Mesodermal cell (in vitro differentiated cells): Measurements from ENCODE around the gene COL16A1.

Source experiments
- H3K27ac ChIP-seq: 2 replicates; pipeline ENCODE4 v1.7.0; 2013; ENCODE audit warnings: mild to moderate bottlenecking, low read depth, low read length, moderate library complexity; ENCODE audit not compliant: severe bottlenecking
- H3K36me3 ChIP-seq: 2 replicates; pipeline ENCODE4 v1.7.1; 2013; ENCODE audit warnings: mild to moderate bottlenecking, low read length, moderate library complexity; ENCODE audit not compliant: control insufficient read depth, insufficient read depth
- H3K4me1 ChIP-seq: one replicate; pipeline ENCODE4 v1.7.1; 2013; ENCODE audit warnings: mild to moderate bottlenecking, low read length; ENCODE audit not compliant: insufficient read depth, control insufficient read depth, poor library complexity, severe bottlenecking
- H3K4me3 ChIP-seq: 2 replicates; pipeline ENCODE4 v1.7.0; 2013; ENCODE audit warnings: low read length, control low read depth, mild to moderate bottlenecking; ENCODE audit not compliant: insufficient read depth, poor library complexity, severe bottlenecking; ENCODE audit errors: extremely low read depth
- H3K9me3 ChIP-seq: 2 replicates; pipeline ENCODE4 v1.7.1; 2013; ENCODE audit warnings: mild to moderate bottlenecking, low read length, moderate library complexity; ENCODE audit not compliant: control insufficient read depth
- WGBS, 2 experiments: methylation state at CpG; one replicate each; pipeline ENCODE4 v1.1.5; 2013; ENCODE audit warnings: missing lambda C conversion rate in 2 of 2; ENCODE audit not compliant: insufficient coverage in 2 of 2; 5-methylcytosine and 5-hydroxymethylcytosine counted together

COL16A1 gene

DNA sequence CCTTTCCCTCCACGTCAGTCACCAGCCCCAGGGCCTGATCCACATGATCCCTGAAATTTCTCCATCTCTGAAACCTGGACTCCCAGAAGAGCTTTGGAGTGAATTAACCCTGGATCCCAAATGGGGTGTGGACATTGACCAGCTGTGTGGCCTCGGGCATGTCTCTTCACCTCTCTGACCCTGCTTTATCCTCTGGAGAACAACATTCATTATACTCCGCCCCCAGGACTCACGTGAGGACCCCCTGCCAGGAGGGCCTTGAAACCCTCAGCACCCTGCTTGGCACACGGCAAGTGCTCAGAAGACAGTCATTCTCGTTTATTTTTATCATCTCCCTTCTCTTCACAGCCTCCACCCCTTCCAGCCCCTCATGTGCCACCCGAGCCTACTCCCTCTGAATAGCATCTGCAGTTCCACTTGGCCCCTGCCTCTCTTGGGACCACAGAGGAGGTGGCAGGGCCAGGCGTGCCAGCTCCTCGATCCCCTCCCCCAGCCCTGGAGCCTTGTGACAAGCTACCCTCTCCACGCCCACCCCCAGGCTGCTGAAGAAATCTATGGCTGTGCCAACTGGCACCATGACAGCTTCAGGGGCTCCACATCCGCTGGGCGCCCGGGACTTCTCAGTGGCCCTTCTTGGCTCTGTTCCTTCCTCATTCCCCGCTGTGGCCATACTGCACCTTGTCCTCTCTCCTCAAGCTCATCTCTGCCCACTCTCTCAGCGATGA is 42.3 kb upstream of the COL16A1 start:
- H3K27ac ChIP-seq = no peak overlapping the region
- H3K9me3 ChIP-seq = no peaks in the 10 kb centered on the region
- peaks cover 49% of the 10 kb centered on the region for H3K4me1 ChIP-seq
- WGBS, 2 experiments = 78 to 82% methylated on average over 11 to 15 of the region's 15 CpGs
- no peak overlapping the region for H3K4me3 ChIP-seq
- no peaks in the 10 kb centered on the region for H3K36me3 ChIP-seq

GRCh38 chr1:31745096-31745945 is 41.5 kb upstream of the COL16A1 start:
- 48 to 59% methylated on average over 4 of the region's 4 CpGs for WGBS, 2 experiments
- Histone ChIP-seq H3K36me3 (no peaks in the 10 kb centered on the region), H3K9me3 (no peaks in the 10 kb centered on the region), H3K4me1 (peaks cover 41% of the 10 kb centered on the region), H3K4me3 (no peak overlapping the region), H3K27ac (no peak overlapping the region)

DNA sequence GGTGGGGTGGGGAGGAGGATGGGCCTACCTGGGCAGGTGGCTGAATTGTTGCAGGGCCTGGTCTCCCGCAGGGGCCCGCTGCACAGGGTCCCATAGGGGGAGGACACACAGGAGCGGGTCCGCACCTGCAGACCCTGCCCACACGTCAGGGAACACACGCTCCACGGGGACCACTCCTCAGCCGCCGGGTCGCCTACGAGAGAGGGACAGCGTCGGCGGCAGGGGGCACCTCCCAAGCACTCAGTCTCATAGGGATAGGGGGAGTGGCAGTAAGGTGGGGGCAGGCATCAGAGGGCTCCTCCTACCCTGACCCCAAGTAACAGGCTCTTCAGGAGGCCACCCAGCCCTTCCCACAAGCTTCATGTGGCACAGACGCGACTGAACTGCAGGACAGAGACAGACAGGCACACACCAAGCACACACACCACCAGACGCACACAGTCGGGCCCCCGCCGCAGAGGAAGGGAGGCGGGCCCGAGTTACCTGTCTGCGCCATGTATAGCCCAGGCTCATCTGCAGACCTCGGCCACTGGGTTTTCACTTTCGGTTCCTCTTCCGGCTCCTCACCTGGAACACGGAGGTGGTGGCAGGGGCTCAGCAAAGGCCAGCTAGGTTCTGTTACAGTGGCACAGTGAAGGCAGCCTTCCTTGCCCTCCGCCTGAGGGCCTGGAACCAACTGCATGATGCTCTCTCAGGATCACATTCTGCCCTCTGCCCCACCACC is 40.5 kb upstream of the COL16A1 start:
- Histone ChIP-seq H3K27ac (no peak overlapping the region), H3K4me3 (no peak overlapping the region), H3K4me1 (peaks cover 37% of the 10 kb centered on the region), H3K9me3 (no peaks in the 10 kb centered on the region), H3K36me3 (no peaks in the 10 kb centered on the region)
- WGBS, 2 experiments = 91 to 93% methylated on average over 18 to 25 of the region's 28 CpGs

DNA sequence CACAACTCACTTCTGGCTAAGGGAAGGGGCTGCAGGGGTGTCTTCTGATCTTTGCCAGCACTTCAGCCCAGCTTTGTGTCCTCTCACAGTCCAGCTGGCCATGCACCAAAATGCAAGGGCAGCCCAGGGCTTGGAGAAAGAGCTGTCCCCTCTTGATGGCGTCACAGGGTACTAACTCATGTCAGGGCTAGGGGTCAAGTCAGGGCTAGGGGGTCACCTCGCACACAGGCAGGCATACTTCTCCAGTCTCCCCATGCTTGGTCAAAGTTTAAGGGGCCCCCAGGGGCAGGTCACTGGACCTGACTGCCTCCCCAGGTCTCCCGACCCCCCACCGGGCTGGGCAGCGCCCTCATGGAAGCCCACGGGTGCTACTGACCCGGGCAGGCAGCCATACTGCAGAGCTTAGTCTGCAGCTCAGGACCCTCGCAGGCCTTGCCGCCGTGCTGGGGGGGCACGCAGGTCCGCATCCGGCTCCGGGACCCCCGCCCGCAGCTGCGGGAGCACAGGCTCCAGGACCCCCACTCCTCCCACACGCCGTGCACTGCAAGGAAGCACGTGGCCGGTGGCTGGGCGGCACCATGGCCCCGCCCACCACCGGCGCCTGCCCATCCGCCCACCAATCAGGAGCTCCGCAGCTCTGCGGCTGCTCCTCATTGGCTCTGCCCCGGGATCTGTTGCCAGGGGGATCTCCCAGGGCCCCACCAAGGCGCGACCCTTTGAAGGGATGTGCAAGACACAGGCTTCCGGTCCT is 38.8 kb upstream of the COL16A1 start:
- 90 to 93% methylated on average over 30 to 32 of the region's 32 CpGs for WGBS, 2 experiments
- Histone ChIP-seq H3K4me1 (peaks cover 22% of the 10 kb centered on the region), H3K4me3 (no peak overlapping the region), H3K9me3 (no peaks in the 10 kb centered on the region), H3K27ac (no peak overlapping the region), H3K36me3 (no peaks in the 10 kb centered on the region)

DNA sequence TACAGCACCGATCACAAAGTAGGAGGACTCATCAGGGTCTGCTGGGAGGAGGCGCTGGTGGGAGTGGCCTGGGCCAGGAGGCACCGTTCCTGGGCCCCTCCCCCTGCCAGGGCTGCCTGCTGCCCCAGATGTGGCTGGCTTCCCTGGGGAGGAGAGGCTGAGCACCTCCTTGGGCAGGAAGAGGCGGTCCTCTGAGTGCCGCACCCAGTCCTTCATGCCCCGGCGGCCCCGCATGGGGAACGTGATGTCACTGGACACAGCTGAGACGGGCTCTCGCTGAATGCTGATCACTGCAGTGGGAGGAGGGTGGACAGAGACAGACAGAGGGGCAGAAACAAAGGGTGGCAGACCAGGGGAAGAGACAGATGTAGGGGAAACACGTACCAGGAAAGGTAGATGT is 35.5 kb upstream of the COL16A1 start:
- 43 to 48% methylated on average over 11 to 12 of the region's 12 CpGs for WGBS, 2 experiments
- Histone ChIP-seq H3K27ac (no peak overlapping the region), H3K4me1 (no peaks in the 10 kb centered on the region), H3K36me3 (no peaks in the 10 kb centered on the region), H3K4me3 (no peak overlapping the region), H3K9me3 (no peaks in the 10 kb centered on the region)

DNA sequence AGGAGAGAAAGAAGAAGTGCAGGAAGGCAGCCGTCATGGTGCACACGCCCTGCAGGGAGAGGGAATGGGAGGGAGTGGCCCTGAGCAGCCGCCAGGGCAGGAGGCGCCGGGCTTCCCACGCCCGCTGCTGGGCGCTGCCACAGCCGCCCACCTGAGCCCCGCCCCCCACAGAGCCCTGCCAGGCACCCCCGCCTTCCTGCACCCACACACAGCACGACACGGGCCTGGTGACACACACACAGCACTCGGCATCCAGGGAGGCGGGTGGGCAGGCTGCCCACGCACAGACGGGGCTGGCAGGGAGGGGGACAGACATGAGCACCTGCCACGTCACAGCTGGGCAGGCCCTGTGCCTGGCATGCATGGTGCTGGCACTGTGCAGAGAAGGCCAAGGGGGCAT is 32.9 kb upstream of the COL16A1 start:
- H3K4me3 ChIP-seq = no peak overlapping the region
- H3K27ac ChIP-seq = no peak overlapping the region
- no peaks in the 10 kb centered on the region for H3K9me3 ChIP-seq
- WGBS, 2 experiments = 90 to 92% methylated on average over 6 to 18 of the region's 18 CpGs
- no peaks in the 10 kb centered on the region for H3K4me1 ChIP-seq
- peaks cover 2% of the 10 kb centered on the region for H3K36me3 ChIP-seq

DNA sequence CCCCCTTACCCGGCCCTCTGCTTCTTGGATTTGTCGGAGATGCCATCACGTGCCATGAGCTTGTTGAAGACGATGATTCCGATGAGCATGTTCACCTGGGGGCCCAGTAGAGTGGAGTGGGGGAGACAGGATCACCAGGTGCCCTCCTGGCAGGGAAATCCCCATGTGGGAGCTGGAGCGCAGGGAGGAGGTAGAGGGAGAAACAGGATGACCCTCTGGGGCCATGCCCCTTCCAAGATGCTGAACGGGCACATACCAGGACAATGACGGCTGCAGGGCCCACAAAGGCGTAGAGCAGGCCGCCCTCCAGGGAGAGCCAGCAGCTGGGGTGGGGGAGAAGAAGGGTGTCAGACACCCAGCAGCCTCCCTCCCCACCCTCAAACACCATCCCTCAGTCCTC is 31.8 kb upstream of the COL16A1 start:
- Histone ChIP-seq H3K4me3 (no peak overlapping the region), H3K27ac (no peak overlapping the region), H3K4me1 (no peaks in the 10 kb centered on the region), H3K36me3 (peaks cover 2% of the 10 kb centered on the region), H3K9me3 (no peaks in the 10 kb centered on the region)
- WGBS, 2 experiments = 90 to 95% methylated on average over 4 to 8 of the region's 10 CpGs

- Histone ChIP-seq H3K36me3 (peaks cover 2% of the 10 kb centered on the region), H3K27ac (no peak overlapping the region), H3K9me3 (no peaks in the 10 kb centered on the region), H3K4me1 (no peaks in the 10 kb centered on the region), H3K4me3 (no peak overlapping the region)
- 100% methylated on average over 1 of the region's 7 CpGs; no CpG with 5 or more reads in 1 of the 2 experiments for WGBS, 2 experiments
These were observed 30.8 kb upstream of the COL16A1 start for GRCh38 chr1:31734582-31735107.

GRCh38 chr1:31733389-31734219 is 29.8 kb upstream of the COL16A1 start:
- H3K27ac ChIP-seq = no peak overlapping the region
- no peaks in the 10 kb centered on the region for H3K4me1 ChIP-seq
- H3K9me3 ChIP-seq = no peaks in the 10 kb centered on the region
- peaks cover 2% of the 10 kb centered on the region for H3K36me3 ChIP-seq
- 85 to 91% methylated on average over 14 to 17 of the region's 19 CpGs for WGBS, 2 experiments
- H3K4me3 ChIP-seq = no peak overlapping the region
